ENCODE measurements around the gene CDR2L.
"Not testable (repeated sequence)": the region's sequence is repeated elsewhere in the genome, so short reads cannot be mapped to it uniquely, and the experiment has no call there.

The CDR2L gene

DNA sequence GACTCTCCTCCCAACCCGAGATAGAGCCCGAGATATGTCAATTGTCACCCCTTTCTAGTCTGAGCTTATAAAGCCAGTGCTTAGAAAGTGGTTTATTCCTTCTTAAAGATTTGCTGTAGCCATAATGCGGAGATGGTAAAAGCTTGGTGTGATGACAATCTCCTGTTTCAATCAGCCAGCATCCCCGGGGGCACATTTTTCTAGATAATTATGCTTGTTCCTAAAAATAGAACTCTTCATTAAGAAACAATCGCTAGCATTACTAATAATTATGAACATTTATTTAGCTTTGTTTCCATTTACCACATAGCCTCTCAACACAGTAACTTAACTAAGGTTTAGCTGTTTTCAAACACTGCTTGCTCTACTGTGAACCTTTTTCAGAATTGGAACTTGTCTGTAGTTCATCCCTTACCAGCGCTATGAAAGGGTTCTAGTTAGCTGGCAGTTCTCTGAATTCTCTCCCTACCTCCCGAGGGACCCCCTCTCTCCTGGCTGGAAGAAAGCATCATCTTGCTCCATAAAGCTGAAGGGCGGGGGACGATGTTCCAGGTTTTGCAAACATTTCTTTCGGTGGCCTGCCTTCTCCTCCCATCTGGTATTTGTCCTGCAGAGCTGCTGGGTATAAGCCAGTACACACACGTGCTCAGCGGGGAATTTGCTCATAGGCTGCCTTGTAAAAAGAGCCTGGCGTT is 24.1 kb downstream of the CDR2L start:
- peak in 7 of 14 donors; percentile 35 to 91 (median 59) for DNase-seq

- DNase-seq: peak in 1 of 14 donors; percentile 48
These were observed 24.6 kb downstream of the CDR2L start for GRCh38 chr17:75012096-75012345.

GRCh38 chr17:75012346-75013091 is 25.1 kb downstream of the CDR2L start, which contains the start of gene MRPL58:
Gene MRPL58 (plus strand): TSS chr17:75012670. CDS start chr17:75012687, 17 bp downstream.
- DNase-seq: peak in 13 of 14 donors; percentile 61 to 93 (median 82)

- DNase-seq: no peak
These were observed 25.7 kb downstream of the CDR2L start for GRCh38 chr17:75013092-75013559.

DNA sequence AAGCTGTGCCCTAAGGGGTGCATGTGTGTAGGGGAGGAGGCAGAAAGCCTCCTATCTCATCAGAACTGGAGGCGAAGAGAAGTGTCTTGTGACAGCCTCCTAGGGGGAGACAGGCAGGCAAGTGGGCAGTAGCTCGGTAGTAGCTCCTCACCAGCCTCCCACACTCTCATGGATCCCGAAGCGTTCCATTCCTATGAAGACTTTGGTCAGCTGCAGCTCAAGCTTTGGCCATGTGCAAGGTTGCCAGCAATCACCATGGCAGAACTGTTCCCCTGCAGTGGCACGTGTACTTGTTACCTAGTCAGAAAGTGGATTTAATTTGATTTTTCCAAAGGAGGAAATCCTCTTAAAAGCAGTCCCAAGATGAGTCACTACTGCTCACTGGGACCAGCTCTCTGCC is 31.7 kb downstream of the CDR2L start:
- DNase-seq: peak in 2 of 14 donors; percentile 21 to 38

- DNase-seq: no peak
These were observed 32.3 kb downstream of the CDR2L start for GRCh38 chr17:75019710-75020109.

GRCh38 chr17:75020331-75021110 is 33.1 kb downstream of the CDR2L start:
- DNase-seq: peak in 6 of 14 donors; percentile 19 to 56 (median 40)

GRCh38 chr17:75024686-75025397 is 37.4 kb downstream of the CDR2L start:
- DNase-seq: no peak

DNA sequence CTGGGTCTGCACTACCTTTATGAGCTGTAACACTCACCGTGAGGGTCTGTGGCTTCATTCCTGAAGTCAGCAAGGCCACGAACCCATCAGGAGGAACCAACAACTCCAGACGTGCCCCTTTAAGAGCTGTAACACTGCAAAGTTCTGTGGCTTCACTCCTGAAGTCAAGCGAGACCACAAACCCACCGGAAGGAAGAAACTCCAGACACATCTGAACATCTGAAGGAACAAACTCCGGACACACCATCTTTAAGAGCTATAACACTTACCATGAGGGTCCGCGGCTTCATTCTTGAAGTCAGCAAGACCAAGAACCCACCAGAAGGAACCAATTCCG is 37.9 kb downstream of the CDR2L start:
- DNase-seq: not testable (repeated sequence)

GRCh38 chr17:75026650-75027049 is 39.2 kb downstream of the CDR2L start:
- DNase-seq: not testable (repeated sequence)

GRCh38 chr17:75030161-75030560 is 42.7 kb downstream of the CDR2L start:
- no peak for DNase-seq

GRCh38 chr17:75031972-75032719 is 44.7 kb downstream of the CDR2L start:
- peak in 13 of 14 donors; percentile 30 to 97 (median 75) for DNase-seq

- DNase-seq: peak in 2 of 14 donors; percentile 60 to 93
These were observed 45.4 kb downstream of the CDR2L start for GRCh38 chr17:75032720-75033280.

DNA sequence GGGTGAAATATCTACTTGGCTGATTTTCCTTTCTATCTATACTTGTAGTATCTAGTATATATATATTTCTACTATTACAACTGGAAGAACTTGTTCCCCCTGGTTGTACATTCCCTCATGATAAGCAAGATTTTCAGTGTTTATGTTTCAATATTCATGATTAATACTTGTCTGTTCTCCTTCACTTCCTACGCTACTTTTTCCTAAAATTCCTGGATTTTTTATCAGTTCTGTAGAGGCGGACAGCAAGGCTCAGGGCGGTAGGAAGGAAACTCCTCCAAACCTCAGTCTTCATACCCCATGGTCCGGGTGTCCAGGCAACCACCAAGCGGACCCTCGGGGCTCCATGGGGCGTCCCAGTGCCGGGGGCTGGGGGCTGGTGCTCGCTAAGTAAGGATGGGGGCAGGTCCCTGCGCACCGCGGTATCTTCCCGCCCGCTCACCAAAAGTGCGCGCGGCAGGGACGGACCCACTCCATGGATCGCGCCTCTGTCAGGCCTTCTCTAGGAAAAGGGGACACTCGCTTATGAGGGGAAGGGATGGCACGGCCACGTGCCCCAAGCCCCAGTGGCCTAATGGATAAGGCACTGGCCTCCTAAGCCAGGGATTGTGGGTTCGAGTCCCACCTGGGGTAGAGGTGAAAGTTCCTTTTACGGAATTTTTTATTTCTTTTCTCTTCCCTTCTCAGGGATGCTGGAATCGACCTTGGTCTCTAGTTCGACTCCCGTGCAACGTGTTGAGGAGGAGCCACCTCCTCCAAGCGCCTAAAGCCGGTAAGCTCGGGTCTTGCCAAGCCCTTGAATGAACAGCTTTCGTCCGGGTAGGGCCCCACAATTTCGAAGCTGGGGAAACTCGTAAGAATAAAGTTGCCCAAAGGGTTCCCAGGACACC is 46.2 kb downstream of the CDR2L start:
- DNase-seq: peak; percentile 47 to 88 (median 83)

GRCh38 chr17:75034236-75034908 is 46.9 kb downstream of the CDR2L start:
- DNase-seq: peak in 13 of 14 donors; percentile 22 to 82 (median 73)

DNA sequence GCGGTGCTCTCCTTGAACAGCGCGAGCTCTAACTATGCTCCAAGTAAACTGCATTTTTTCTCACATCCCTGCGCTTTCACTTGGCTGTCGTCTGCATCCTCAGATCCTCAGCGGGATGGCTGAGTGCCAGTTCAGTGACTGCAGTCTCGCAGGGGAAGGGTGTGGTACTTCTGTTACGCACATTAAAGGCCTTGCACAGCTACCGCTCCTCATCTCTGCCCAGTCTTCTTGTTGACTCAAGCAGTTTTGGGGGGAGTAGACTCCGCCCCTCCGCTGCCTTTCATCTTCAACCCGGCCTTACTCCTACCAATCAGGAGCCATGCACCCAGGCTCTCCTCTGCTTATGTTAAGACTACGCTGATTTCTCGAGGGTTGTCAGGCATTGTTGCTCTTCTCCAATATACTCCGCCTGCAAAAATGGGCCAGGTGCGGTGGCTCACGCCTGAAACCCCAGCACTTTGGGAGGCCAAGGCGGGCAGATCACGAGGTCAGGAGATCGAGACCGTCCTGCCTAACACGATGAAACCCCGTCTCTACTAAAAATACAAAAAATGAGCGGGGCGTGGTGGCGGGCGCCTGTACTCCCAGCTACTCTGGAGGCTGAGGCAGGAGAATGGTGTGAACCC is 49.3 kb downstream of the CDR2L start:
- peak in 2 of 14 donors; percentile 4 to 59 for DNase-seq

- DNase-seq: no peak
These were observed 51.8 kb downstream of the CDR2L start for GRCh38 chr17:75039238-75039637.

- no peak for DNase-seq
These were observed 54.3 kb downstream of the CDR2L start for GRCh38 chr17:75041656-75042280.

DNA sequence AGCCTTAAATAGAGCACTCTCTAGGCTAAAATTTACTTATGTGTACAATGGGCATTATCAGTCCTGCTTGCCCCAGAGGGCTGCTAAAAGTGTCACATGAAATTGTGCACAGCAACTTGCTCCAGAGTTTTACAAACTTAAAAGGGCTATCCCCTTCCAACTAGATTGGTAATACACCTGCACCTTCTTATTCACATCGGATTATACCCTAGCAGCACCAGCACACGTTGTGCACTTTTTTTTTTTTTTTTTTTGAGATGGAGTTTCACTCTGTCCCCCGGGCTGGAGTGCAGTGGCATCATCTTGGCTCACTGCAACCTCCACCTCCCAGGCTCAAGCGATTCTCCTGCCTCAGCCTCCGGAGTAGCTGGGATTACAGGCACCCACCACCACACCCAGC is 56.4 kb downstream of the CDR2L start:
- DNase-seq: not testable (repeated sequence)

Measured in C1 segment of cervical spinal cord (tissue), 14 donors.